IMR-90 (cell line): Measurements from ENCODE around the gene HYAL4. TPM values are rescaled to one million over a fixed set of nuclear protein-coding genes. Genes with fewer than 3 reads are reported as not detected.

Experiments used
- ATAC-seq: fragments of 200-7000 bp; cut with Tn5 transposase; 2 replicates; pipeline ENCODE4 v1.9.1; 2020; ENCODE audit warnings: low read depth, mild to moderate bottlenecking, moderate library complexity
- Bru-seq: library from RNA; stranded (reverse); fragments of 400-500 nt; gene quantifications from one replicate; lab custom pipeline; 2021; lab: Mats Ljungman, UMichigan
- BruChase-seq, 2 experiments: library from RNA; stranded (reverse); fragments of 400-500 nt; gene quantifications; one replicate each; lab custom pipeline; 2021; lab: Mats Ljungman, UMichigan
- BruUV-seq: library from RNA; stranded (reverse); fragments of 400-500 nt; replicated peaks from 2 replicates; lab custom pipeline; 2021; lab: Mats Ljungman, UMichigan
- CTCF ChIA-PET: fragments of 300-600 bp; formaldehyde crosslinking; extraction: SDS; loops from one replicate; lab custom pipeline; 2021; ENCODE audit warnings: antibody characterized with exemption; lab: Yijun Ruan, JAX
- POLR2A ChIA-PET: fragments of 300-600 bp; sonication (Branson Sonifier 250); formaldehyde crosslinking; loops from one replicate; lab custom pipeline; 2022; ENCODE audit warnings: antibody characterized with exemption; ENCODE audit not compliant: unreplicated experiment; lab: Charles Lee
- DNase-seq: peaks from one replicate; pipeline ENCODE4 v3.0.0; 2013
- H2AFZ ChIP-seq: replicated peaks from 2 replicates; pipeline ENCODE3; 2013; ENCODE audit warnings: low read length, mild to moderate bottlenecking; ENCODE audit not compliant: poor library complexity
- H2AK5ac ChIP-seq: 2 replicates; pipeline ENCODE4 v1.6.1; 2013; ENCODE audit warnings: low read depth, low read length, inconsistent platforms
- H2AK9ac ChIP-seq: replicated peaks from 2 replicates; pipeline ENCODE3; 2013; ENCODE audit warnings: mild to moderate bottlenecking, low read depth, low read length, moderate library complexity; ENCODE audit not compliant: poor library complexity
- H2BK120ac ChIP-seq: 2 replicates; pipeline ENCODE4 v1.6.1; 2013; ENCODE audit warnings: low read depth, low read length, inconsistent platforms
- H2BK15ac ChIP-seq: 3 replicates; pipeline ENCODE4 v1.6.1; 2013; ENCODE audit warnings: low read depth, low read length, inconsistent platforms
- H2BK20ac ChIP-seq: 2 replicates; pipeline ENCODE4 v1.6.1; 2013; ENCODE audit warnings: low read depth, mild to moderate bottlenecking, inconsistent platforms, low read length, moderate library complexity
- H2BK5ac ChIP-seq: 2 replicates; pipeline ENCODE4 v1.6.1; 2013; ENCODE audit warnings: mild to moderate bottlenecking, low read depth, low read length, inconsistent platforms; ENCODE audit not compliant: poor library complexity, severe bottlenecking
- H3K14ac ChIP-seq: replicated peaks from 2 replicates; pipeline ENCODE4 v1.6.1; 2013; ENCODE audit warnings: low read depth, low read length, inconsistent platforms
- H3K18ac ChIP-seq: 2 replicates; pipeline ENCODE4 v1.6.1; 2013; ENCODE audit warnings: low read depth, low read length, control low read depth
- H3K23ac ChIP-seq: 2 replicates; pipeline ENCODE4 v1.6.1; 2013; ENCODE audit warnings: low read depth, low read length, inconsistent platforms
- H3K27ac ChIP-seq: 2 replicates; pipeline ENCODE4 v1.5.1; 2013; ENCODE audit warnings: mild to moderate bottlenecking, control low read depth, low read length; ENCODE audit not compliant: insufficient read depth
- H3K27me3 ChIP-seq: 2 replicates; pipeline ENCODE4 v1.6.1; 2013; ENCODE audit warnings: low read length; ENCODE audit not compliant: control insufficient read depth, insufficient read depth
- H3K36me3 ChIP-seq: 2 replicates; pipeline ENCODE4 v1.6.1; 2013; ENCODE audit warnings: low read length, mixed read lengths; ENCODE audit not compliant: control insufficient read depth, insufficient read depth
- H3K4ac ChIP-seq: 2 replicates; pipeline ENCODE4 v1.6.1; 2013; ENCODE audit warnings: low read depth, low read length, inconsistent platforms
- H3K4me1 ChIP-seq: 2 replicates; pipeline ENCODE4 v1.6.1; 2013; ENCODE audit warnings: low read length, mixed read lengths; ENCODE audit not compliant: control insufficient read depth, insufficient read depth
- H3K4me2 ChIP-seq: 2 replicates; pipeline ENCODE4 v1.6.1; 2013; ENCODE audit warnings: low read depth, mild to moderate bottlenecking, control low read depth, low read length, moderate library complexity
- H3K4me3 ChIP-seq: 2 replicates; pipeline ENCODE4 v1.5.1; 2013; ENCODE audit warnings: low read depth, mild to moderate bottlenecking, control low read depth, low read length, moderate library complexity; ENCODE audit not compliant: insufficient read depth
- H3K56ac ChIP-seq: 2 replicates; pipeline ENCODE4 v1.6.1; 2013; ENCODE audit warnings: low read length, inconsistent platforms; ENCODE audit not compliant: insufficient read depth; ENCODE audit errors: extremely low read depth
- H3K79me1 ChIP-seq, 2 experiments: 2 replicates each; pipeline ENCODE4 v1.6.1; 2013; ENCODE audit warnings: low read length in 2 of 2, inconsistent platforms in 1 of 2, low read depth in 1 of 2
- H3K9ac ChIP-seq: 2 replicates; pipeline ENCODE4 v1.6.1; 2013; ENCODE audit warnings: low read depth, low read length, control low read depth
- H3K9me1 ChIP-seq: 2 replicates; pipeline ENCODE4 v1.6.1; 2013; ENCODE audit warnings: low read length, inconsistent platforms; ENCODE audit not compliant: insufficient read depth
- H3K9me3 ChIP-seq: 2 replicates; pipeline ENCODE4 v1.6.1; 2013; ENCODE audit warnings: low read length; ENCODE audit not compliant: control insufficient read depth, insufficient read depth
- H4K20me1 ChIP-seq: 2 replicates; pipeline ENCODE4 v1.6.1; 2013; ENCODE audit warnings: low read length, inconsistent platforms; ENCODE audit not compliant: insufficient read depth
- H4K5ac ChIP-seq: 2 replicates; pipeline ENCODE4 v1.6.1; 2013; ENCODE audit warnings: mild to moderate bottlenecking, low read depth, low read length, control low read depth
- H4K8ac ChIP-seq, 2 experiments: 2 replicates each; pipeline ENCODE4 v1.6.1; 2013; ENCODE audit warnings: low read depth in 2 of 2, low read length in 2 of 2, control low read depth in 1 of 2, inconsistent platforms in 1 of 2
- H4K91ac ChIP-seq: 2 replicates; pipeline ENCODE4 v1.6.1; 2013; ENCODE audit warnings: low read depth, low read length, inconsistent platforms; ENCODE audit not compliant: insufficient read depth
- BHLHE40 ChIP-seq: fragments of 150-350 bp; IDR thresholded peaks from 2 replicates; pipeline ENCODE4 v1.6.1; 2016; ENCODE audit warnings: mild to moderate bottlenecking, low read depth, low read length
- CEBPB ChIP-seq: IDR thresholded peaks from 2 replicates; pipeline ENCODE4 v1.6.1; 2012; ENCODE audit warnings: low read depth, low read length, improper control_type of control experiment
- CHD1 ChIP-seq: IDR thresholded peaks from 2 replicates; pipeline ENCODE4 v1.6.1; 2012; ENCODE audit warnings: low read depth, low read length, improper control_type of control experiment
- CTCF ChIP-seq: conservative IDR thresholded peaks from 2 replicates; pipeline ENCODE4 v1.5.1; 2012; ENCODE audit warnings: mild to moderate bottlenecking, low read depth, low read length, improper control_type of control experiment
- ELK1 ChIP-seq: fragments of 150-350 bp; IDR thresholded peaks from 2 replicates; pipeline ENCODE4 v1.6.1; 2016; ENCODE audit warnings: low read depth, mild to moderate bottlenecking, low read length, moderate library complexity, borderline replicate concordance
- FOS ChIP-seq: fragments of 150-350 bp; IDR thresholded peaks from 2 replicates; pipeline ENCODE4 v1.6.1; 2016; ENCODE audit warnings: low read depth, low read length
- MAFK ChIP-seq: IDR thresholded peaks from 2 replicates; pipeline ENCODE4 v1.6.1; 2012; ENCODE audit warnings: low read depth, low read length, improper control_type of control experiment
- MAZ ChIP-seq: IDR thresholded peaks from 2 replicates; pipeline ENCODE4 v1.6.1; 2012; ENCODE audit warnings: low read depth, mild to moderate bottlenecking, low read length, improper control_type of control experiment, moderate library complexity, borderline replicate concordance
- NFE2L2 ChIP-seq: fragments of 150-350 bp; IDR thresholded peaks from 2 replicates; pipeline ENCODE4 v1.6.1; 2016; ENCODE audit warnings: low read depth, mild to moderate bottlenecking, low read length
- POLR2A ChIP-seq: IDR thresholded peaks from 2 replicates; pipeline ENCODE4 v1.6.1; 2012; ENCODE audit warnings: mild to moderate bottlenecking, low read depth, low read length
- RAD21 ChIP-seq: IDR thresholded peaks from 2 replicates; pipeline ENCODE4 v1.6.1; 2012; ENCODE audit warnings: low read length, improper control_type of control experiment
- RCOR1 ChIP-seq: IDR thresholded peaks from 2 replicates; pipeline ENCODE4 v1.6.1; 2012; ENCODE audit warnings: mild to moderate bottlenecking, low read length, improper control_type of control experiment; ENCODE audit not compliant: insufficient replicate concordance
- RFX5 ChIP-seq: IDR thresholded peaks from 2 replicates; pipeline ENCODE4 v1.8.0; 2012; ENCODE audit warnings: low read depth, mild to moderate bottlenecking, low read length, moderate library complexity
- SMC3 ChIP-seq: fragments of 150-350 bp; IDR thresholded peaks from 2 replicates; pipeline ENCODE4 v1.6.1; 2016; ENCODE audit warnings: low read depth, mild to moderate bottlenecking, antibody characterized with exemption, low read length, moderate library complexity
- USF2 ChIP-seq: fragments of 150-350 bp; IDR thresholded peaks from 2 replicates; pipeline ENCODE4 v1.6.1; 2017; ENCODE audit warnings: mild to moderate bottlenecking, antibody characterized with exemption, low read length, low read depth
- WGBS, 2 experiments: methylation state at CpG; one replicate each; pipeline versions ENCODE4 v1.1.5 to v1.1.7; 2013; ENCODE audit warnings: missing lambda C conversion rate in 2 of 2; ENCODE audit not compliant: insufficient read length in 1 of 2; ENCODE audit errors: extremely low coverage in 2 of 2; 5-methylcytosine and 5-hydroxymethylcytosine counted together
- dilution Hi-C: fragments of 300-500 bp; cut with HindIII; formaldehyde crosslinking; loops from one replicate; pipeline ENCODE4 v1.14.3; 2018; ENCODE audit warnings: low sequenced_read_pairs; ENCODE audit not compliant: unreplicated experiment
- in situ Hi-C: fragments of 300-500 bp; cut with MboI; formaldehyde crosslinking; loops from 3 replicates; pipeline ENCODE4 v1.14.3; 2019; ENCODE audit warnings: low sequenced_read_pairs, inconsistent platforms, mixed read lengths
- intact Hi-C: fragments of 100-400 bp; cut with micrococcal nuclease; formaldehyde crosslinking; loops from 2 replicates; pipeline ENCODE4 v1.10.0; 2022
- long read RNA-seq: library from polyadenylated mRNA; unstranded; transcript quantifications from one replicate; pipeline ENCODE4 v2.0.0, GENCODE V29; 2021; ENCODE audit not compliant: unreplicated experiment
- polyA plus RNA-seq, 3 experiments: library from polyadenylated mRNA; depleted of rRNA; stranded (reverse); fragments of >200 nt; gene quantifications; 2 replicates each; pipeline ENCODE4 v1.2.3, GENCODE V29; 2012; ENCODE audit warnings: low replicate concordance in 1 of 3
- total RNA-seq: library from RNA; depleted of rRNA; stranded (reverse); fragments of >200 nt; gene quantifications from 2 replicates; pipeline ENCODE4 v1.2.3, GENCODE V29; 2012; rRNA removed

The HYAL4 gene
- total RNA-seq (not detected in 2 replicates), polyA plus RNA-seq (2012; rRNA removed) (not detected in 2 replicates), Bru-seq, nascent RNA (not detected), BruChase-seq, experiment 1, labeled RNA remaining after a 6-hour chase (not detected), BruChase-seq, experiment 2, labeled RNA remaining after a 2-hour chase (not detected)
- not detected in 2 replicates for polyA plus RNA-seq (2012; cell fraction: cytosol; rRNA removed)
- not detected in 2 replicates for polyA plus RNA-seq (2012; cell fraction: nucleus; rRNA removed; ENCODE audit: low replicate concordance)
- long read RNA-seq, result 0 reads

GRCh38 chr7:123844712-123845219 lies at the start of gene HYAL4:
Gene HYAL4, plus strand, starts transcription at chr7:123845169. Its CDS starts 23,105 bp downstream, at chr7:123868274.
- no CpG with 5 or more reads among the region's 11 CpGs for WGBS, 2 experiments
- BruUV-seq, result no TSS peak

More at GRCh38 chr7:123844712-123845219, at the start of gene HYAL4:
- Histone ChIP-seq H4K5ac (no peak within 1 kb of the TSS), H4K8ac (no peak within 1 kb of the TSS), H3K4me3 (no peak within 1 kb of the TSS), H3K36me3 (no peaks in the 10 kb centered on the region), H3K4ac (no peak within 1 kb of the TSS), H3K27me3 (no peaks in the 10 kb centered on the region), H3K27ac (no peak within 1 kb of the TSS), H2BK15ac (no peak within 1 kb of the TSS), H2AK5ac (no peak within 1 kb of the TSS), H4K20me1 (no peaks in the 10 kb centered on the region), H3K18ac (no peak within 1 kb of the TSS), H2AK9ac (no peak within 1 kb of the TSS), H3K9ac (no peak within 1 kb of the TSS), H3K9me1 (no peaks in the 10 kb centered on the region), H2AFZ (no peak within 1 kb of the TSS), H3K23ac (no peak within 1 kb of the TSS), H3K79me1 (no peaks in the 10 kb centered on the region), H3K4me2 (no peak within 1 kb of the TSS), H4K91ac (no peak within 1 kb of the TSS), H3K56ac (no peak within 1 kb of the TSS), H2BK5ac (no peak within 1 kb of the TSS), H3K9me3 (no peaks in the 10 kb centered on the region), H2BK120ac (no peak within 1 kb of the TSS), H3K14ac (no peak within 1 kb of the TSS), H2BK20ac (no peak within 1 kb of the TSS), H3K4me1 (no peaks in the 10 kb centered on the region)
- DNase-seq (no peak), ATAC-seq (no peak)
- TF ChIP-seq CHD1, result no peak
- no peak for TF ChIP-seq MAFK
- TF ChIP-seq RFX5, result no peak
- TF ChIP-seq BHLHE40, result no peak
- TF ChIP-seq CTCF, result no peak
- TF ChIP-seq NFE2L2, result no peak
- no peak for TF ChIP-seq SMC3
- no peak for TF ChIP-seq CEBPB
- no peak for TF ChIP-seq POLR2A
- TF ChIP-seq USF2, result no peak
- no peak for TF ChIP-seq RCOR1
- no peak for TF ChIP-seq RAD21
- TF ChIP-seq MAZ, result no peak
- no peak for TF ChIP-seq FOS
- no peak for TF ChIP-seq ELK1
- in situ Hi-C loops (no loop called here), intact Hi-C loops (no loop called here), dilution Hi-C loops (no loop called here)
- ChIA-PET POLR2A (no interaction called here), CTCF (no interaction called here)
